Fibroblast of lung (primary cell): Measurements from ENCODE around the gene NTN1.

Source experiments
- CTCF ChIP-seq, 2 donors: IDR thresholded peaks in 1 of 2; conservative IDR thresholded peaks in 1 of 2; 1 replicate in 1 of 2; 2 replicates in 1 of 2; pipeline ENCODE4 v1.5.1; 2011 to 2012; ENCODE audit warnings: low read length in 2 of 2, control low read depth in 1 of 2, inconsistent platforms in 1 of 2, low read depth in 1 of 2, mild to moderate bottlenecking in 1 of 2
- EZH2 ChIP-seq: IDR thresholded peaks from 2 replicates; pipeline ENCODE4 v1.5.1; 2012; ENCODE audit warnings: low read length, control low read depth, mild to moderate bottlenecking; ENCODE audit errors: missing control alignments

- TF ChIP-seq EZH2 = no peak
- TF ChIP-seq CTCF (conservative IDR thresholded peaks at IDR 0.05 in 1 of 2, IDR thresholded peaks at IDR 0.05 in 1 of 2; ENCODE audit: low read depth in 1 of 2, low read length in 2 of 2) = no peak
These were observed 198.5 kb downstream of the NTN1 start for GRCh38 chr17:9219631-9220397.
